ENCODE results near the gene RERE.

- TF ChIP-seq EZH2 (IDR thresholded peaks at IDR 0.05) (no peak), POLR2AphosphoS5 (IDR thresholded peaks at IDR 0.05; ENCODE audit: borderline replicate concordance, low read depth, low read length) (no peak)
These were observed 170.4 kb downstream of the RERE start for GRCh38 chr1:8646996-8647395.

All from SK-N-MC (cell line).